CD4-positive, CD25-positive, alpha-beta regulatory T cell (primary cell): ENCODE measurements around the gene SAMD4A. TPM values are rescaled to one million over a fixed set of nuclear protein-coding genes. Genes with fewer than 3 reads are reported as not detected.
"Not testable (repeated sequence)": the region's sequence is repeated elsewhere in the genome, so short reads cannot be mapped to it uniquely, and the experiment has no call there.

ENCODE experiments used
- ATAC-seq, 2 donors: fragments of 150-1000 bp; cut with Tn5 transposase; one replicate each; pipeline ENCODE4 v1.10.0; 2021; ENCODE audit warnings: low read depth in 2 of 2, moderate number of reproducible peaks in 2 of 2, moderate library complexity in 1 of 2
- DNase-seq, 3 donors: peaks; one replicate each; pipeline versions ENCODE4 v3.0.0 to v3.0.0-alpha.2; 2012 to 2022; ENCODE audit warnings: mixed read lengths in 1 of 3
- H3K27ac ChIP-seq: one replicate; pipeline ENCODE4 v1.7.0; 2013; ENCODE audit warnings: mild to moderate bottlenecking, low read length; ENCODE audit not compliant: insufficient read depth, poor library complexity, severe bottlenecking
- H3K27me3 ChIP-seq: one replicate; pipeline ENCODE4 v1.7.0; 2013; ENCODE audit warnings: low read length; ENCODE audit not compliant: control insufficient read depth, insufficient read depth
- H3K36me3 ChIP-seq: one replicate; pipeline ENCODE4 v1.7.0; 2013; ENCODE audit warnings: mild to moderate bottlenecking, low read length, moderate library complexity; ENCODE audit not compliant: control insufficient read depth, insufficient read depth
- H3K4me1 ChIP-seq: 2 replicates; pipeline ENCODE4 v1.7.0; 2013; ENCODE audit warnings: mild to moderate bottlenecking, low read length; ENCODE audit not compliant: insufficient read depth, control insufficient read depth, poor library complexity, severe bottlenecking
- H3K4me3 ChIP-seq: one replicate; pipeline ENCODE4 v1.7.0; 2013; ENCODE audit warnings: low read depth, mild to moderate bottlenecking, low read length, moderate library complexity
- H3K9me3 ChIP-seq, 2 experiments: 1 replicate in 1 of 2; 2 replicates in 1 of 2; pipeline ENCODE4 v1.7.0; 2013; ENCODE audit warnings: low read length in 2 of 2, mild to moderate bottlenecking in 1 of 2, moderate library complexity in 1 of 2; ENCODE audit not compliant: control insufficient read depth in 2 of 2
- H3K27ac Mint-ChIP-seq, 3 donors: one replicate each; pipeline ENCODE4 v1.8.0; 2020 to 2022; ENCODE audit warnings: mild to moderate bottlenecking in 3 of 3, mixed read lengths in 3 of 3, moderate library complexity in 2 of 3
- H3K27me3 Mint-ChIP-seq: one replicate; pipeline ENCODE4 v1.8.0; 2022; ENCODE audit warnings: mild to moderate bottlenecking, mixed read lengths
- H3K36me3 Mint-ChIP-seq: one replicate; pipeline ENCODE4 v1.8.0; 2020; ENCODE audit warnings: mixed read lengths
- H3K4me1 Mint-ChIP-seq, 4 donors: one replicate each; pipeline ENCODE4 v1.8.0; 2020 to 2022; ENCODE audit warnings: mixed read lengths in 4 of 4, mild to moderate bottlenecking in 1 of 4
- H3K4me3 Mint-ChIP-seq, 4 donors: one replicate each; pipeline ENCODE4 v1.8.0; 2020 to 2022; ENCODE audit warnings: mild to moderate bottlenecking in 4 of 4, mixed read lengths in 4 of 4, moderate library complexity in 3 of 4
- H3K9me3 Mint-ChIP-seq, 7 donors: one replicate each; pipeline ENCODE4 v1.8.0; 2020 to 2022; ENCODE audit warnings: mixed read lengths in 7 of 7, mild to moderate bottlenecking in 3 of 7, moderate library complexity in 2 of 7
- polyA plus RNA-seq, 4 donors: library from polyadenylated mRNA; unstranded; fragments of 300-500 nt; fragmentation: Illumina TruSeq; gene quantifications; one replicate each; pipeline ENCODE4 v1.2.3, GENCODE V29; 2021
- total RNA-seq: library from RNA; stranded (reverse); gene quantifications from one replicate; pipeline ENCODE4 v1.2.3, GENCODE V29; 2022

The SAMD4A gene
- total and polyA plus RNA-seq, 5 donors from 2014 or later: 0.05 to 7.9 (median 0.13) TPM; not detected in 1

DNA sequence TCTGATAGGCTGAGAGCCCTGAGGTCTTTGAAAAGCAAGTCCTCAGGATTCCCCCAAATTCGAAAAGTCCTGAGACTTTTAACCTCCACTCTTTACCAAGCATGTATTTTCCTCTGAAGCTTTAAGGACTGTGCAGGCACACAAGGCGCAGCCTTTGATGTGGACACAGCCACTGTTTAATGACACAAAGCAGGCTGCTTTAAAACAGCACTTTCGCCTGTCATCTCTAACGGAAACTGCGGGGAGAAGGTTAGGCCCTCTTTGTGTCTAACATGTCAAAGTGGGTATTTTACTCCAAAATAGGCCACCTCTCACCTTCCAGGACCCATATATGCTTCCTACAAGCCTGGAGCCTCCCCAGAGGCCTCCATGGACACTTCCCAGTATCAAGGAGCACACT is 176.5 kb downstream of the SAMD4A start:
- Mint-ChIP-seq H3K27ac (peak overlapping the region in 1 of 3 donors; percentile 60), H3K36me3 (no peaks in the 10 kb centered on the region), H3K27me3 (peaks cover 12% of the 10 kb centered on the region), H3K4me3 (no peak overlapping the region), H3K9me3 (peaks cover 0 to 2% (median 0%) of the 10 kb centered on the region in 7 donors), H3K4me1 (peaks cover 0 to 17% (median 3%) of the 10 kb centered on the region in 4 donors)
- ATAC-seq (no peak), DNase-seq (no peak)
- Histone ChIP-seq H3K27me3 (no peaks in the 10 kb centered on the region), H3K4me1 (no peaks in the 10 kb centered on the region), H3K36me3 (no peaks in the 10 kb centered on the region), H3K4me3 (no peak overlapping the region), H3K9me3 (no peaks in the 10 kb centered on the region), H3K27ac (no peak overlapping the region)

- Histone ChIP-seq H3K27ac (no peak overlapping the region), H3K4me1 (no peaks in the 10 kb centered on the region), H3K9me3 (no peaks in the 10 kb centered on the region), H3K36me3 (no peaks in the 10 kb centered on the region), H3K4me3 (no peak overlapping the region), H3K27me3 (no peaks in the 10 kb centered on the region)
- Mint-ChIP-seq H3K4me1 (peaks cover 0 to 17% (median 3%) of the 10 kb centered on the region in 4 donors), H3K27ac (no peak overlapping the region), H3K27me3 (peaks cover 6% of the 10 kb centered on the region), H3K4me3 (no peak overlapping the region), H3K9me3 (peaks cover 0 to 2% (median 0%) of the 10 kb centered on the region in 7 donors), H3K36me3 (no peaks in the 10 kb centered on the region)
- ATAC-seq: no peak
- no peak for DNase-seq
Observed at GRCh38 chr14:54746019-54746418, 179.1 kb downstream of the SAMD4A start.

DNA sequence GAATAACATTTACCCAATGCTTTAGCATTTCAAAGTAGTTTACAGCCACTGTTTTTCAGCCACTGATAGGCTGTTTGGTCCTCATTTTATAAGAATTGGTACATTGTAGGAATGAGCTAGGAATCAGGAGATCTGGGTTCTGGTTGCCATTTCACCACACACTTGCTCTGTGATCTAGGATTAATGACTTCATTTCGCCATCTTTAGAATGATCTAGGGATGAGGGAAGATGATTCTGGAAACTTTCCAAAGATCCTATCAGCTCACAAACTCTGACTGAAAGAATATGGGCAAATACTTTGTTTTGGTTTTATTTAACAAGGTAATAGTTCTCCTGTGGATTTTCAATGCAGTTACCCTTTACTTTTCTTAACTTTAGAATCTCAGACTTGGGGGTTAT is 180.7 kb downstream of the SAMD4A start:
- peaks cover 0 to 2% (median 0%) of the 10 kb centered on the region in 7 donors for H3K9me3 Mint-ChIP-seq
- Histone ChIP-seq H3K27me3 (no peaks in the 10 kb centered on the region), H3K27ac (no peak overlapping the region), H3K36me3 (no peaks in the 10 kb centered on the region), H3K9me3 (no peaks in the 10 kb centered on the region), H3K4me1 (no peaks in the 10 kb centered on the region), H3K4me3 (no peak overlapping the region)
- H3K27me3 Mint-ChIP-seq: no peaks in the 10 kb centered on the region
- DNase-seq: no peak
- H3K4me3 Mint-ChIP-seq: no peak overlapping the region
- H3K4me1 Mint-ChIP-seq: peaks cover 0 to 6% (median 0%) of the 10 kb centered on the region in 4 donors
- no peaks in the 10 kb centered on the region for H3K36me3 Mint-ChIP-seq
- H3K27ac Mint-ChIP-seq: no peak overlapping the region
- no peak for ATAC-seq

- no peak for DNase-seq
- Mint-ChIP-seq H3K4me1 (no peaks in the 10 kb centered on the region), H3K4me3 (no peak overlapping the region), H3K27me3 (no peaks in the 10 kb centered on the region), H3K27ac (no peak overlapping the region), H3K9me3 (peaks cover 0 to 2% (median 0%) of the 10 kb centered on the region in 7 donors), H3K36me3 (no peaks in the 10 kb centered on the region)
- Histone ChIP-seq H3K4me3 (no peak overlapping the region), H3K36me3 (no peaks in the 10 kb centered on the region), H3K4me1 (no peaks in the 10 kb centered on the region), H3K27me3 (no peaks in the 10 kb centered on the region), H3K9me3 (no peaks in the 10 kb centered on the region), H3K27ac (no peak overlapping the region)
- ATAC-seq: no peak
Observed at GRCh38 chr14:54749180-54749579, 182.3 kb downstream of the SAMD4A start.

DNA sequence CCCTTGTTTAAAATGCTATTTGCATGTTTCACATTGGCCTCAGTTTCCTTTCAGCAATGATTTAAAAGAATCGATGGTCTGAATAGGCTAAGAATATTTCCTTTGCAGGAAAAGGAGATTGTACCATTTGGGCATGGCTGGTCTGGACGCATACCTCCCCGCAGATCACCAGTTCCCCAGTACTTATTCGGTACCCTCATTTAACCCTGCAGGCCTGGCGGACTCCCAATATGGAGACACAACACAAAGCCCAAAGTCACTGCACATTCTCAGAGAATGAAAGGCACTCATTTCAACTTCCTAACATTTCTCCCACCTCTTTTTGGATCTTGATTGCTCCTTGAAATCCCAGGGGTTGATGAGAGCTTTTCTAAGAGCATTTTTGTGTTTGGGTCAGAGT is 182.8 kb downstream of the SAMD4A start:
- no peak for DNase-seq
- H3K4me3 ChIP-seq: no peak overlapping the region
- no peaks in the 10 kb centered on the region for H3K27me3 Mint-ChIP-seq
- ATAC-seq: no peak
- no peaks in the 10 kb centered on the region for H3K36me3 Mint-ChIP-seq
- no peak overlapping the region for H3K27ac ChIP-seq
- no peaks in the 10 kb centered on the region for H3K4me1 Mint-ChIP-seq
- no peak overlapping the region for H3K4me3 Mint-ChIP-seq
- no peak overlapping the region for H3K27ac Mint-ChIP-seq
- H3K36me3 ChIP-seq: no peaks in the 10 kb centered on the region
- no peaks in the 10 kb centered on the region for H3K9me3 ChIP-seq
- H3K9me3 Mint-ChIP-seq: peaks cover 0 to 2% (median 0%) of the 10 kb centered on the region in 7 donors
- no peaks in the 10 kb centered on the region for H3K27me3 ChIP-seq
- H3K4me1 ChIP-seq: no peaks in the 10 kb centered on the region

GRCh38 chr14:54752611-54753010 is 185.7 kb downstream of the SAMD4A start:
- H3K27ac ChIP-seq, H3K36me3 Mint-ChIP-seq, H3K4me3 ChIP-seq, H3K27ac Mint-ChIP-seq, H3K27me3 ChIP-seq, DNase-seq, ATAC-seq, H3K9me3 ChIP-seq, H3K4me1 ChIP-seq, H3K9me3 Mint-ChIP-seq, H3K27me3 Mint-ChIP-seq, H3K4me3 Mint-ChIP-seq, H3K36me3 ChIP-seq, H3K4me1 Mint-ChIP-seq: not testable (repeated sequence)

DNA sequence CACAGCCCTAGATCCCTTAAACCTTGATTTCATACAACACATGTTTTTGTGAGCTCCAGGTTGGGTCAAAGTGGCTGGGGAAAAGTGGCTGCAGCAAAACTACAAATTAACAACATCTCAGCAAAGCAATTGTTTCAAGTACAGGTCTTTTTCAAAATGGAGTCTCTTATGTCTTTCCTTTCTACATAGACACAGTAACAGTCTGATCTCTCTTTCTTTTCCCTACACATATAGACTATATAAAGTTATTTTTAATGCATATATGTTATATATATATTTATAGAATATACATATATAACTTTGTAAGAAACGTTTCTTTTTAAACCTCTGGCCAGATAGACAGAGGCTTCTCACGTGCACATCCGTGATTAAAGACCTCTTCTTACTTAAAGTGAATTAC is 186.5 kb downstream of the SAMD4A start:
- H3K27me3 ChIP-seq, H3K27ac ChIP-seq, H3K4me3 ChIP-seq, DNase-seq, H3K36me3 Mint-ChIP-seq, H3K4me3 Mint-ChIP-seq, ATAC-seq, H3K9me3 ChIP-seq, H3K27ac Mint-ChIP-seq, H3K4me1 Mint-ChIP-seq, H3K36me3 ChIP-seq, H3K9me3 Mint-ChIP-seq, H3K27me3 Mint-ChIP-seq, H3K4me1 ChIP-seq: not testable (repeated sequence)

GRCh38 chr14:54754116-54754622 is 187.2 kb downstream of the SAMD4A start:
- Mint-ChIP-seq H3K27me3 (no peaks in the 10 kb centered on the region), H3K4me1 (peaks cover 0 to 9% (median under 1%) of the 10 kb centered on the region in 4 donors), H3K27ac (no peak overlapping the region), H3K4me3 (no peak overlapping the region), H3K9me3 (no peaks in the 10 kb centered on the region), H3K36me3 (no peaks in the 10 kb centered on the region)
- H3K27ac ChIP-seq: no peak overlapping the region
- H3K27me3 ChIP-seq: no peaks in the 10 kb centered on the region
- no peak overlapping the region for H3K4me3 ChIP-seq
- H3K9me3 ChIP-seq: no peaks in the 10 kb centered on the region
- no peak for ATAC-seq
- no peaks in the 10 kb centered on the region for H3K4me1 ChIP-seq
- DNase-seq: no peak
- H3K36me3 ChIP-seq: no peaks in the 10 kb centered on the region
